GM12878 (cell line): Measurements from ENCODE around the gene DDX21. TPM values are rescaled to one million over a fixed set of nuclear protein-coding genes. Genes with fewer than 3 reads are reported as not detected.

ENCODE experiments used
- ATAC-seq: fragments of 200-7000 bp; cut with Tn5 transposase; 3 replicates; pipeline ENCODE4 v1.9.1; 2020; ENCODE audit warnings: mild to moderate bottlenecking, moderate library complexity
- BruUV-seq: library from RNA; stranded (reverse); fragments of 400-500 nt; replicated peaks from 2 replicates; lab custom pipeline; 2021; lab: Mats Ljungman, UMichigan
- CTCF ChIA-PET: fragments of 300-600 bp; sonication (Branson Sonifier 250); formaldehyde crosslinking; extraction: SDS; loops from one replicate; lab custom pipeline; 2021; ENCODE audit warnings: inconsistent platforms; lab: Yijun Ruan, JAX
- POLR2A ChIA-PET: fragments of 350-600 bp; formaldehyde crosslinking; extraction: SDS; loops from one replicate; lab custom pipeline; 2021; ENCODE audit warnings: inconsistent platforms; lab: Charles Lee
- RAD21 ChIA-PET: fragments of 300-600 bp; sonication (Branson Sonifier 250); formaldehyde crosslinking; loops from one replicate; lab custom pipeline; 2023; ENCODE audit warnings: antibody characterized with exemption; ENCODE audit not compliant: unreplicated experiment; lab: Charles Lee
- SMC1A ChIA-PET: fragments of 300-600 bp; sonication (Branson Sonifier 250); formaldehyde crosslinking; loops from one replicate; lab custom pipeline; 2023; ENCODE audit not compliant: unreplicated experiment, uncharacterized antibody; lab: Charles Lee
- DNase-seq: peaks from one replicate; pipeline ENCODE4 v3.0.0-alpha.2; 2011; ENCODE audit warnings: low read depth, low spot score
- FAIRE-seq: peaks from 3 replicates; lab custom pipeline; 2011; peaks lifted over from hg19 to GRCh38; lab: Jason Lieb, UNC
- H2AFZ ChIP-seq: 2 replicates; pipeline ENCODE4 v1.6.0; 2011; ENCODE audit warnings: low read depth, low read length, control low read depth; ENCODE audit not compliant: control insufficient read depth
- H3K27ac ChIP-seq: 2 replicates; pipeline ENCODE4 v1.5.1; 2011; ENCODE audit warnings: control low read depth; ENCODE audit not compliant: control insufficient read depth, insufficient read depth
- H3K27me3 ChIP-seq, 2 experiments: replicated peaks in 1 of 2; 2 replicates each; pipeline versions ENCODE4 v1.6.0 to v1.6.1; 2011; ENCODE audit warnings: low read length in 1 of 2; ENCODE audit not compliant: control insufficient read depth in 2 of 2, insufficient read depth in 2 of 2
- H3K36me3 ChIP-seq, 2 experiments: 2 replicates each; pipeline ENCODE4 v1.5.1; 2011; ENCODE audit warnings: low read length in 1 of 2; ENCODE audit not compliant: control insufficient read depth in 2 of 2, insufficient read depth in 2 of 2
- H3K4me1 ChIP-seq: 2 replicates; pipeline ENCODE4 v1.6.1; 2011; ENCODE audit warnings: mild to moderate bottlenecking, low read length, moderate library complexity, mixed read lengths; ENCODE audit not compliant: control insufficient read depth, insufficient read depth
- H3K4me2 ChIP-seq: 2 replicates; pipeline ENCODE4 v1.6.0; 2011; ENCODE audit warnings: control low read depth; ENCODE audit not compliant: control insufficient read depth, insufficient read depth
- H3K4me3 ChIP-seq: fragments of 200-600 bp; sonication (generic); 2 replicates; pipeline ENCODE4 v1.5.1; 2016
- H3K79me2 ChIP-seq: 2 replicates; pipeline ENCODE4 v1.6.0; 2011; ENCODE audit warnings: low read length; ENCODE audit not compliant: control insufficient read depth, insufficient read depth
- H3K9ac ChIP-seq: 2 replicates; pipeline ENCODE4 v1.8.0; 2011; ENCODE audit warnings: low read length, control low read depth, mixed read lengths; ENCODE audit not compliant: control insufficient read depth, insufficient read depth
- H3K9me3 ChIP-seq: replicated peaks from 3 replicates; pipeline ENCODE4 v1.5.1; 2011; ENCODE audit warnings: mild to moderate bottlenecking, low read length; ENCODE audit not compliant: control insufficient read depth, insufficient read depth
- H4K20me1 ChIP-seq: 2 replicates; pipeline ENCODE4 v1.6.0; 2011; ENCODE audit not compliant: control insufficient read depth, insufficient read depth
- HDGF ChIP-seq: fragments of 450-650 bp; IDR thresholded peaks from 2 replicates; pipeline ENCODE4 v1.6.1; 2016; ENCODE audit warnings: antibody characterized with exemption
- IKZF1 ChIP-seq: fragments of 450-650 bp; conservative IDR thresholded peaks from 2 replicates; pipeline ENCODE4 v1.6.1; 2017; ENCODE audit warnings: antibody characterized with exemption, mild to moderate bottlenecking
- KDM1A ChIP-seq: fragments of 200-600 bp; sonication (generic); IDR thresholded peaks from 2 replicates; pipeline ENCODE4 v1.6.1; 2016; ENCODE audit warnings: borderline replicate concordance
- PML ChIP-seq: IDR thresholded peaks from 2 replicates; pipeline ENCODE4 v1.6.1; 2012; ENCODE audit warnings: low read length, inconsistent platforms
- POLR2AphosphoS5 ChIP-seq: IDR thresholded peaks from 2 replicates; pipeline ENCODE4 v1.6.1; 2011; ENCODE audit warnings: mild to moderate bottlenecking, low read length, inconsistent platforms
- RAD51 ChIP-seq: fragments of 450-650 bp; IDR thresholded peaks from 2 replicates; pipeline ENCODE4 v1.6.1; 2016; ENCODE audit warnings: moderate library complexity, mild to moderate bottlenecking, inconsistent platforms
- RFX5 ChIP-seq: IDR thresholded peaks from 2 replicates; pipeline ENCODE4 v1.6.1; 2011; ENCODE audit warnings: low read depth, low read length, improper control_type of control experiment
- SMAD1 ChIP-seq: fragments of 450-650 bp; IDR thresholded peaks from 2 replicates; pipeline ENCODE4 v1.6.1; 2018; ENCODE audit warnings: mild to moderate bottlenecking, low read depth; ENCODE audit not compliant: partially characterized antibody
- ZNF207 ChIP-seq: fragments of 450-650 bp; IDR thresholded peaks from 2 replicates; pipeline ENCODE4 v1.6.1; 2014; ENCODE audit warnings: antibody characterized with exemption, mild to moderate bottlenecking, borderline replicate concordance
- ZZZ3 ChIP-seq: IDR thresholded peaks from 2 replicates; pipeline ENCODE4 v1.6.1; 2011; ENCODE audit warnings: low read depth; ENCODE audit not compliant: control insufficient read depth, insufficient read length
- in situ Hi-C: fragments of 300-500 bp; cut with MboI; formaldehyde crosslinking; loops from 9 replicates; pipeline ENCODE4 v1.14.3; 2018; ENCODE audit warnings: mixed read lengths
- intact Hi-C: fragments of 100-400 bp; cut with micrococcal nuclease; formaldehyde crosslinking; loops from one replicate; pipeline ENCODE4 v1.14.2; 2022; ENCODE audit not compliant: unreplicated experiment
- polyA plus RNA-seq, 11 experiments: library from polyadenylated mRNA; depleted of rRNA in 4 of 11; unstranded in 6 of 11; stranded (reverse) in 5 of 11; fragments of >200 nt; fragmentation: Nextera tagmentation in 4 of 11; fragmentation: Illumina TruSeq in 1 of 11; extraction: Ambion mirVana in 4 of 11; extraction: Trizol in 1 of 11; gene quantifications; 1 replicate in 1 of 11; 2 replicates in 10 of 11; pipeline versions ENCODE4 v1.2.1 to v1.2.3, GENCODE V29; 2011 to 2016; ENCODE audit warnings: inconsistent platforms in 2 of 11, missing spikeins in 2 of 11, low read depth in 1 of 11
- total RNA-seq, 4 experiments: library from RNA; depleted of rRNA in 3 of 4; stranded (reverse); fragments of >200 nt in 3 of 4; fragmentation: Illumina TruSeq in 1 of 4; extraction: Trizol in 1 of 4; gene quantifications; 2 replicates each; pipeline versions ENCODE4 v1.2.1 to v1.2.3, GENCODE V29; 2013 to 2021
- TF ChIP-seq, protein P1 (sequence below): IDR thresholded peaks from 2 replicates; pipeline ENCODE4 v1.6.1; 2011; ENCODE audit warnings: low read depth, low read length, improper control_type of control experiment, borderline replicate concordance
- TF ChIP-seq, protein P2 (sequence below): fragments of 450-650 bp; IDR thresholded peaks from 2 replicates; pipeline ENCODE4 v1.6.1; 2017; ENCODE audit warnings: low read depth, mild to moderate bottlenecking, moderate library complexity

DDX21 gene
- total and polyA plus RNA-seq, 10 of the 15 experiments (the other 5 are each of a cell fraction or from before 2014, with no cell fraction given) = 41.1 to 182 (median 116) TPM

DNA sequence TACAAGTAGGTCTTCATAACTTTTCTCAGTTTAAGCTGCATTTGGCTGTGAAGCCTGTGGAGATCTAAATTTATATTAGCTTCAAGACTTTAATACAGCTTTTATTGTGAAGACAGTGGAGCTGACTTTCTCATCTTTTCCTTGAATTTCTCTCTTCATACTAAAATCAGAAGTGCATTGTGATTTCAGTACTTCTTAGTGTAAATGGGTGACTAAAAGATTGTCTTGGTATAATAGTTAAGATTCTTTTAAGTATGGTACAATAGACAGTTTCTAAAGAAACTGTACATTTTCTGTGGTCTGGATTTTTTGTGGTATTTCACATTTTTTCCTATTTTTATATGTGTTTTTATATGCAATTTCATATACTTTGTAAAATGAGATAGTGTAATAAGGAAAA is 21.0 kb upstream of the DDX21 start:
- H3K27me3 ChIP-seq = no peaks in the 10 kb centered on the region
- no peaks in the 10 kb centered on the region for H3K79me2 ChIP-seq
- TF ChIP-seq POLR2AphosphoS5 = no peak
- no peak for TF ChIP-seq RAD51
- no peak for TF ChIP-seq SMAD1
- TF ChIP-seq KDM1A = no peak
- TF ChIP-seq HDGF = no peak
- TF ChIP-seq ZNF207 = no peak
- no peak for TF ChIP-seq IKZF1
- no peak for TF ChIP-seq PML
- TF ChIP-seq ZZZ3 = no peak
- TF ChIP-seq, protein P1, sequence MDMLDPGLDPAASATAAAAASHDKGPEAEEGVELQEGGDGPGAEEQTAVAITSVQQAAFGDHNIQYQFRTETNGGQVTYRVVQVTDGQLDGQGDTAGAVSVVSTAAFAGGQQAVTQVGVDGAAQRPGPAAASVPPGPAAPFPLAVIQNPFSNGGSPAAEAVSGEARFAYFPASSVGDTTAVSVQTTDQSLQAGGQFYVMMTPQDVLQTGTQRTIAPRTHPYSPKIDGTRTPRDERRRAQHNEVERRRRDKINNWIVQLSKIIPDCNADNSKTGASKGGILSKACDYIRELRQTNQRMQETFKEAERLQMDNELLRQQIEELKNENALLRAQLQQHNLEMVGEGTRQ = no peak
- TF ChIP-seq, protein P2, sequence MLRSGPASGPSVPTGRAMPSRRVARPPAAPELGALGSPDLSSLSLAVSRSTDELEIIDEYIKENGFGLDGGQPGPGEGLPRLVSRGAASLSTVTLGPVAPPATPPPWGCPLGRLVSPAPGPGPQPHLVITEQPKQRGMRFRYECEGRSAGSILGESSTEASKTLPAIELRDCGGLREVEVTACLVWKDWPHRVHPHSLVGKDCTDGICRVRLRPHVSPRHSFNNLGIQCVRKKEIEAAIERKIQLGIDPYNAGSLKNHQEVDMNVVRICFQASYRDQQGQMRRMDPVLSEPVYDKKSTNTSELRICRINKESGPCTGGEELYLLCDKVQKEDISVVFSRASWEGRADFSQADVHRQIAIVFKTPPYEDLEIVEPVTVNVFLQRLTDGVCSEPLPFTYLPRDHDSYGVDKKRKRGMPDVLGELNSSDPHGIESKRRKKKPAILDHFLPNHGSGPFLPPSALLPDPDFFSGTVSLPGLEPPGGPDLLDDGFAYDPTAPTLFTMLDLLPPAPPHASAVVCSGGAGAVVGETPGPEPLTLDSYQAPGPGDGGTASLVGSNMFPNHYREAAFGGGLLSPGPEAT = no peak
- TF ChIP-seq RFX5 = no peak
- H4K20me1 ChIP-seq = no peaks in the 10 kb centered on the region
- CTCF ChIA-PET = interaction anchor here (0.6 kb wide), 1 partner anchor 147 kb away, joined by 3 read pairs; no protein-coding TSS in a partner anchor
- ATAC-seq (no peak), DNase-seq (no peak), FAIRE-seq (no peak)
- no peak overlapping the region for H3K27ac ChIP-seq
- in situ Hi-C loops = no loop called here
- intact Hi-C loops = no loop called here
- RAD21 ChIA-PET = no interaction called here
- H3K4me3 ChIP-seq = no peak overlapping the region
- POLR2A ChIA-PET = no interaction called here
- no TSS peak for BruUV-seq
- no peaks in the 10 kb centered on the region for H3K9me3 ChIP-seq
- no peak overlapping the region for H3K4me2 ChIP-seq
- SMC1A ChIA-PET = interaction anchor here (0.7 kb wide), 1 partner anchor 208 kb away, joined by 3 read pairs; no protein-coding TSS in a partner anchor
- H3K9ac ChIP-seq = no peak overlapping the region
- no peak overlapping the region for H2AFZ ChIP-seq
- H3K4me1 ChIP-seq = no peaks in the 10 kb centered on the region
- peaks cover 0 to 8% of the 10 kb centered on the region in 2 experiments; a peak in 2 of 4 replicates for H3K36me3 ChIP-seq
